GM12878 (cell line): Measurements from ENCODE around the gene SRP14. TPM values are rescaled to one million over a fixed set of nuclear protein-coding genes. Genes with fewer than 3 reads are reported as not detected.

Experiments used
- ATAC-seq: fragments of 200-7000 bp; cut with Tn5 transposase; 3 replicates; pipeline ENCODE4 v1.9.1; 2020; ENCODE audit warnings: mild to moderate bottlenecking, moderate library complexity
- BruUV-seq: library from RNA; stranded (reverse); fragments of 400-500 nt; replicated peaks from 2 replicates; lab custom pipeline; 2021; lab: Mats Ljungman, UMichigan
- CTCF ChIA-PET: fragments of 300-600 bp; sonication (Branson Sonifier 250); formaldehyde crosslinking; extraction: SDS; loops from one replicate; lab custom pipeline; 2021; ENCODE audit warnings: inconsistent platforms; lab: Yijun Ruan, JAX
- POLR2A ChIA-PET: fragments of 350-600 bp; formaldehyde crosslinking; extraction: SDS; loops from one replicate; lab custom pipeline; 2021; ENCODE audit warnings: inconsistent platforms; lab: Charles Lee
- RAD21 ChIA-PET: fragments of 300-600 bp; sonication (Branson Sonifier 250); formaldehyde crosslinking; loops from one replicate; lab custom pipeline; 2023; ENCODE audit warnings: antibody characterized with exemption; ENCODE audit not compliant: unreplicated experiment; lab: Charles Lee
- SMC1A ChIA-PET: fragments of 300-600 bp; sonication (Branson Sonifier 250); formaldehyde crosslinking; loops from one replicate; lab custom pipeline; 2023; ENCODE audit not compliant: unreplicated experiment, uncharacterized antibody; lab: Charles Lee
- DNase-seq: peaks from one replicate; pipeline ENCODE4 v3.0.0-alpha.2; 2011; ENCODE audit warnings: low read depth, low spot score
- FAIRE-seq: peaks from 3 replicates; lab custom pipeline; 2011; peaks lifted over from hg19 to GRCh38; lab: Jason Lieb, UNC
- H2AFZ ChIP-seq: 2 replicates; pipeline ENCODE4 v1.6.0; 2011; ENCODE audit warnings: low read depth, low read length, control low read depth; ENCODE audit not compliant: control insufficient read depth
- H3K27ac ChIP-seq: 2 replicates; pipeline ENCODE4 v1.5.1; 2011; ENCODE audit warnings: control low read depth; ENCODE audit not compliant: control insufficient read depth, insufficient read depth
- H3K27me3 ChIP-seq, 2 experiments: replicated peaks in 1 of 2; 2 replicates each; pipeline versions ENCODE4 v1.6.0 to v1.6.1; 2011; ENCODE audit warnings: low read length in 1 of 2; ENCODE audit not compliant: control insufficient read depth in 2 of 2, insufficient read depth in 2 of 2
- H3K36me3 ChIP-seq, 2 experiments: 2 replicates each; pipeline ENCODE4 v1.5.1; 2011; ENCODE audit warnings: low read length in 1 of 2; ENCODE audit not compliant: control insufficient read depth in 2 of 2, insufficient read depth in 2 of 2
- H3K4me1 ChIP-seq: 2 replicates; pipeline ENCODE4 v1.6.1; 2011; ENCODE audit warnings: mild to moderate bottlenecking, low read length, moderate library complexity, mixed read lengths; ENCODE audit not compliant: control insufficient read depth, insufficient read depth
- H3K4me2 ChIP-seq: 2 replicates; pipeline ENCODE4 v1.6.0; 2011; ENCODE audit warnings: control low read depth; ENCODE audit not compliant: control insufficient read depth, insufficient read depth
- H3K4me3 ChIP-seq: fragments of 200-600 bp; sonication (generic); 2 replicates; pipeline ENCODE4 v1.5.1; 2016
- H3K79me2 ChIP-seq: 2 replicates; pipeline ENCODE4 v1.6.0; 2011; ENCODE audit warnings: low read length; ENCODE audit not compliant: control insufficient read depth, insufficient read depth
- H3K9ac ChIP-seq: 2 replicates; pipeline ENCODE4 v1.8.0; 2011; ENCODE audit warnings: low read length, control low read depth, mixed read lengths; ENCODE audit not compliant: control insufficient read depth, insufficient read depth
- H3K9me3 ChIP-seq: replicated peaks from 3 replicates; pipeline ENCODE4 v1.5.1; 2011; ENCODE audit warnings: mild to moderate bottlenecking, low read length; ENCODE audit not compliant: control insufficient read depth, insufficient read depth
- H4K20me1 ChIP-seq: 2 replicates; pipeline ENCODE4 v1.6.0; 2011; ENCODE audit not compliant: control insufficient read depth, insufficient read depth
- BCL11A ChIP-seq: IDR thresholded peaks from 2 replicates; pipeline ENCODE4 v1.6.1; 2011; ENCODE audit warnings: low read depth, low read length
- BMI1 ChIP-seq: fragments of 450-650 bp; IDR thresholded peaks from 2 replicates; pipeline ENCODE4 v1.6.1; 2016; ENCODE audit warnings: mild to moderate bottlenecking, moderate library complexity, borderline replicate concordance
- EP300 ChIP-seq, 2 experiments: fragments of 150-350 bp in 1 of 2; IDR thresholded peaks; 2 replicates each; pipeline ENCODE4 v1.6.1; 2011 to 2012; ENCODE audit warnings: low read depth in 2 of 2, low read length in 2 of 2, borderline replicate concordance in 1 of 2, improper control_type of control experiment in 1 of 2, inconsistent platforms in 1 of 2; ENCODE audit not compliant: control insufficient read depth in 1 of 2
- MEF2B ChIP-seq: fragments of 450-650 bp; IDR thresholded peaks from 2 replicates; pipeline ENCODE4 v1.6.1; 2018; ENCODE audit warnings: mild to moderate bottlenecking, moderate library complexity; ENCODE audit not compliant: partially characterized antibody, poor library complexity, severe bottlenecking
- RELA ChIP-seq: fragments of 450-650 bp; IDR thresholded peaks from 2 replicates; pipeline ENCODE4 v1.8.0; 2014; ENCODE audit warnings: borderline replicate concordance; ENCODE audit not compliant: partially characterized antibody
- SRF ChIP-seq, 2 experiments: IDR thresholded peaks; 2 replicates each; pipeline ENCODE4 v1.6.1; 2011; ENCODE audit warnings: low read depth in 2 of 2, low read length in 2 of 2, mild to moderate bottlenecking in 1 of 2, moderate library complexity in 1 of 2
- ZNF622 ChIP-seq: fragments of 450-650 bp; IDR thresholded peaks from 2 replicates; pipeline ENCODE4 v1.6.1; 2017; ENCODE audit warnings: mild to moderate bottlenecking, inconsistent platforms
- WGBS: methylation state at CpG from one replicate; pipeline ENCODE4 v1.1.6; 2016; ENCODE audit warnings: low lambda C conversion rate; ENCODE audit not compliant: insufficient replicate concordance, insufficient coverage; ENCODE audit errors: missing lambda C conversion rate; 5-methylcytosine and 5-hydroxymethylcytosine counted together
- in situ Hi-C: fragments of 300-500 bp; cut with MboI; formaldehyde crosslinking; loops from 9 replicates; pipeline ENCODE4 v1.14.3; 2018; ENCODE audit warnings: mixed read lengths
- intact Hi-C: fragments of 100-400 bp; cut with micrococcal nuclease; formaldehyde crosslinking; loops from one replicate; pipeline ENCODE4 v1.14.2; 2022; ENCODE audit not compliant: unreplicated experiment
- polyA plus RNA-seq, 11 experiments: library from polyadenylated mRNA; depleted of rRNA in 4 of 11; unstranded in 6 of 11; stranded (reverse) in 5 of 11; fragments of >200 nt; fragmentation: Nextera tagmentation in 4 of 11; fragmentation: Illumina TruSeq in 1 of 11; extraction: Ambion mirVana in 4 of 11; extraction: Trizol in 1 of 11; gene quantifications; 1 replicate in 1 of 11; 2 replicates in 10 of 11; pipeline versions ENCODE4 v1.2.1 to v1.2.3, GENCODE V29; 2011 to 2016; ENCODE audit warnings: inconsistent platforms in 2 of 11, missing spikeins in 2 of 11, low read depth in 1 of 11
- total RNA-seq, 4 experiments: library from RNA; depleted of rRNA in 3 of 4; stranded (reverse); fragments of >200 nt in 3 of 4; fragmentation: Illumina TruSeq in 1 of 4; extraction: Trizol in 1 of 4; gene quantifications; 2 replicates each; pipeline versions ENCODE4 v1.2.1 to v1.2.3, GENCODE V29; 2013 to 2021
- TF ChIP-seq, protein P1 (sequence below): IDR thresholded peaks from 2 replicates; pipeline ENCODE4 v1.6.1; 2011; ENCODE audit warnings: low read depth, mild to moderate bottlenecking, low read length, moderate library complexity, borderline replicate concordance; ENCODE audit errors: extremely low read depth
- TF ChIP-seq, protein P2 (sequence below): fragments of 450-650 bp; IDR thresholded peaks from 2 replicates; pipeline ENCODE4 v1.6.1; 2016; ENCODE audit warnings: mild to moderate bottlenecking

SRP14 gene
- total and polyA plus RNA-seq, 10 of the 15 experiments (the other 5 are each of a cell fraction or from before 2014, with no cell fraction given), result 141 to 1,182 (median 493) TPM

DNA sequence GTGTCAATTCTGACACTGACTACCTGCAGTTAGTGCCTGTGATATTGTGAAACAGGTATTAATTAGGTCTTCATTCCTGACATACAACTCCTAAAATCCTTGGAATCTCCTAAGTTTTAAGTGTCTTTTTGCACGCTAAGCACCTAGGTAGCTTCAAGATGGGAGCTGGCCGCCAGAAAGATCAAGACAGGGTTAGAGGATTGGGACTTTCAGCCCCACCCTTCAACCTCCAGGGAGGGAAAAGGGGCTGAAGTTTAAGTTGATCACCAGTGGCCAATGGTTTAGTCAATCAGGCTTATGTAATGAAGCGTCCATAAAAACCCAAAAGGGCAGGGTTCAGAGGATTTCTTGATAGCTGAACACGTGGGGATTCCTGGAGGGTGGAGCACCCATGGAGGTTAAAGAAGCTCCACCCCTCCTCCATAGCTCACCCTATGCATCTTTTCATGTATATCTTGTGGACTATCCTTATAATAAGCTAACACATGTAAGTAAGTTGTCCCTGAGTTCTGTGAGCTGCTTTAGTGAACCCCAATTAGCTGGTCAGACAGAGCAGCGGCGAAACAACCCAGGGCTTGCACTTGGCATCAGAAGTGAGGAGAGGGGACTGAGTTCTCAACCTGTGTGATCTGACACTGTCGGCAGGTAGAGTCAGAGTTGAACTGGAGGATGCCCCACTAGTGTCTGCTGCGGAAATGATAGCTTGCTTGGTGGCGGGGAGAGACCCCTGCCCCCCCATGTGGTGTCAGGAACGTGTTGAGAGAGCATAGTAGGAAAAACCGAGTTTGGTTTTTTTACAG is 12.8 kb upstream of the SRP14 start:
- in situ Hi-C loops (loop anchor here (10.0 kb wide), 1 partner anchor 53 kb away; the partner anchor contains the start of gene BMF), intact Hi-C loops (no loop called here)
- ChIA-PET CTCF (interaction anchor here (1.0 to 23.9 kb wide), 6 partner anchors 12 to 223 kb away, joined by 3 to 578 read pairs (median 6); partner anchors contain the start of gene BMF), RAD21 (interaction anchor here (0.9 to 21.0 kb wide), 5 partner anchors 10 to 118 kb away, joined by 3 to 509 read pairs (median 4); partner anchors contain the start of gene BMF), POLR2A (interaction anchor here (0.5 to 5.8 kb wide), 4 partner anchors 12 to 116 kb away, joined by 3 to 72 read pairs (median 30); partner anchors contain the start of genes BMF and SRP14), SMC1A (interaction anchor here (0.9 to 5.9 kb wide), 13 partner anchors 8 to 166 kb away, joined by 3 to 99 read pairs (median 4); no protein-coding TSS in a partner anchor)
- Histone ChIP-seq H4K20me1 (no peaks in the 10 kb centered on the region), H3K4me2 (no peak overlapping the region), H3K9me3 (no peaks in the 10 kb centered on the region), H3K27me3 (no peaks in the 10 kb centered on the region), H3K79me2 (0 out of 2 replicates have a peak, but pooled peaks cover 2% of the 10 kb centered on the region), H3K4me1 (peaks cover 69% of the 10 kb centered on the region), H3K36me3 (no peaks in the 10 kb centered on the region; a peak in 2 of 4 replicates), H2AFZ (no peak overlapping the region), H3K4me3 (no peak overlapping the region), H3K27ac (no peak overlapping the region), H3K9ac (no peak overlapping the region)
- ATAC-seq (no peak), FAIRE-seq (no peak), DNase-seq (no peak)
- no TSS peak for BruUV-seq
- TF ChIP-seq, protein P1, sequence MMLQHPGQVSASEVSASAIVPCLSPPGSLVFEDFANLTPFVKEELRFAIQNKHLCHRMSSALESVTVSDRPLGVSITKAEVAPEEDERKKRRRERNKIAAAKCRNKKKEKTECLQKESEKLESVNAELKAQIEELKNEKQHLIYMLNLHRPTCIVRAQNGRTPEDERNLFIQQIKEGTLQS, result no peak
- TF ChIP-seq ZNF622, result no peak
- no peak for TF ChIP-seq BCL11A
- no peak for TF ChIP-seq SRF (IDR thresholded peaks at IDR 0.05; ENCODE audit: low read depth in 2 of 2, low read length in 2 of 2)
- no peak for TF ChIP-seq EP300 (IDR thresholded peaks at IDR 0.05; ENCODE audit: borderline replicate concordance in 1 of 2, control insufficient read depth in 1 of 2, low read depth in 2 of 2, low read length in 2 of 2)
- TF ChIP-seq BMI1, result no peak
- TF ChIP-seq, protein P2, sequence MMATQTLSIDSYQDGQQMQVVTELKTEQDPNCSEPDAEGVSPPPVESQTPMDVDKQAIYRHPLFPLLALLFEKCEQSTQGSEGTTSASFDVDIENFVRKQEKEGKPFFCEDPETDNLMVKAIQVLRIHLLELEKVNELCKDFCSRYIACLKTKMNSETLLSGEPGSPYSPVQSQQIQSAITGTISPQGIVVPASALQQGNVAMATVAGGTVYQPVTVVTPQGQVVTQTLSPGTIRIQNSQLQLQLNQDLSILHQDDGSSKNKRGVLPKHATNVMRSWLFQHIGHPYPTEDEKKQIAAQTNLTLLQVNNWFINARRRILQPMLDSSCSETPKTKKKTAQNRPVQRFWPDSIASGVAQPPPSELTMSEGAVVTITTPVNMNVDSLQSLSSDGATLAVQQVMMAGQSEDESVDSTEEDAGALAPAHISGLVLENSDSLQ, result 0 out of 2 replicates have a peak, but pooled peaks have one; percentile 28
- no peak for TF ChIP-seq RELA
- no peak for TF ChIP-seq MEF2B
- 74% methylated on average over 11 of the region's 11 CpGs for WGBS
